ENCODE results near the gene EXOSC2.

DNA sequence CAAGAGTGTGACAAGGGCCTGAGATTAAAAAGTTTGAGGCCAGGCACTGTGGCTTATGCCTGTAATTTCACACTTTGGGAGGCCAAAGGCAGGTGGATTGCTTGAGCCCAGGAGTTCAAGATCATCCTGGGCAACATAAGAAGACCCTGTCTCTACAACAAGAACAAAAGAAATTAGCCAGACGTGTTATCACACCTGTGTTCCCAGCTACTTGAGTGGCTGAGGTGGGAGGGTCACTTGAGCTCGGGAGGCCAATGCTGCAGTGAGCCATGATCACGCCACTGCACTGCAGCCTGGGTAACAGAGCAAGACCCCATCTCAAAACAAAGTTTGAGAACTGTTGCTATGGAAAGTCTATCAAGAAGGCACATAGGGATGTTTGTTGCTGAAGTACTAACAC is 25.0 kb downstream of the EXOSC2 start:
- TF ChIP-seq, protein P1, sequence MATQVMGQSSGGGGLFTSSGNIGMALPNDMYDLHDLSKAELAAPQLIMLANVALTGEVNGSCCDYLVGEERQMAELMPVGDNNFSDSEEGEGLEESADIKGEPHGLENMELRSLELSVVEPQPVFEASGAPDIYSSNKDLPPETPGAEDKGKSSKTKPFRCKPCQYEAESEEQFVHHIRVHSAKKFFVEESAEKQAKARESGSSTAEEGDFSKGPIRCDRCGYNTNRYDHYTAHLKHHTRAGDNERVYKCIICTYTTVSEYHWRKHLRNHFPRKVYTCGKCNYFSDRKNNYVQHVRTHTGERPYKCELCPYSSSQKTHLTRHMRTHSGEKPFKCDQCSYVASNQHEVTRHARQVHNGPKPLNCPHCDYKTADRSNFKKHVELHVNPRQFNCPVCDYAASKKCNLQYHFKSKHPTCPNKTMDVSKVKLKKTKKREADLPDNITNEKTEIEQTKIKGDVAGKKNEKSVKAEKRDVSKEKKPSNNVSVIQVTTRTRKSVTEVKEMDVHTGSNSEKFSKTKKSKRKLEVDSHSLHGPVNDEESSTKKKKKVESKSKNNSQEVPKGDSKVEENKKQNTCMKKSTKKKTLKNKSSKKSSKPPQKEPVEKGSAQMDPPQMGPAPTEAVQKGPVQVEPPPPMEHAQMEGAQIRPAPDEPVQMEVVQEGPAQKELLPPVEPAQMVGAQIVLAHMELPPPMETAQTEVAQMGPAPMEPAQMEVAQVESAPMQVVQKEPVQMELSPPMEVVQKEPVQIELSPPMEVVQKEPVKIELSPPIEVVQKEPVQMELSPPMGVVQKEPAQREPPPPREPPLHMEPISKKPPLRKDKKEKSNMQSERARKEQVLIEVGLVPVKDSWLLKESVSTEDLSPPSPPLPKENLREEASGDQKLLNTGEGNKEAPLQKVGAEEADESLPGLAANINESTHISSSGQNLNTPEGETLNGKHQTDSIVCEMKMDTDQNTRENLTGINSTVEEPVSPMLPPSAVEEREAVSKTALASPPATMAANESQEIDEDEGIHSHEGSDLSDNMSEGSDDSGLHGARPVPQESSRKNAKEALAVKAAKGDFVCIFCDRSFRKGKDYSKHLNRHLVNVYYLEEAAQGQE (IDR thresholded peaks at IDR 0.05; ENCODE audit: low read depth): no peak
- TF ChIP-seq RAD21 (IDR thresholded peaks at IDR 0.05; ENCODE audit: low read depth): no peak
- TF ChIP-seq EZH2 (IDR thresholded peaks at IDR 0.05): no peak
- TF ChIP-seq YY1 (IDR thresholded peaks at IDR 0.05; ENCODE audit: extremely low read depth, insufficient replicate concordance, low read depth, low read length): no peak
- no peak for TF ChIP-seq TCF7L2 (IDR thresholded peaks at IDR 0.05; ENCODE audit: borderline replicate concordance, extremely low read depth, insufficient read depth, insufficient read length)
- TF ChIP-seq EZH2phosphoT487 (IDR thresholded peaks at IDR 0.05; ENCODE audit: borderline replicate concordance): no peak
